ENCODE data around the gene ONECUT1. TPM values are rescaled to one million over a fixed set of nuclear protein-coding genes. Genes with fewer than 3 reads are reported as not detected.

ONECUT1 gene
- total RNA-seq, 1 donor from 2014 or later: 11.0 TPM

GRCh38 chr15:52762621-52763020, 27.5 kb downstream of the ONECUT1 start:
- TF ChIP-seq, protein P1, sequence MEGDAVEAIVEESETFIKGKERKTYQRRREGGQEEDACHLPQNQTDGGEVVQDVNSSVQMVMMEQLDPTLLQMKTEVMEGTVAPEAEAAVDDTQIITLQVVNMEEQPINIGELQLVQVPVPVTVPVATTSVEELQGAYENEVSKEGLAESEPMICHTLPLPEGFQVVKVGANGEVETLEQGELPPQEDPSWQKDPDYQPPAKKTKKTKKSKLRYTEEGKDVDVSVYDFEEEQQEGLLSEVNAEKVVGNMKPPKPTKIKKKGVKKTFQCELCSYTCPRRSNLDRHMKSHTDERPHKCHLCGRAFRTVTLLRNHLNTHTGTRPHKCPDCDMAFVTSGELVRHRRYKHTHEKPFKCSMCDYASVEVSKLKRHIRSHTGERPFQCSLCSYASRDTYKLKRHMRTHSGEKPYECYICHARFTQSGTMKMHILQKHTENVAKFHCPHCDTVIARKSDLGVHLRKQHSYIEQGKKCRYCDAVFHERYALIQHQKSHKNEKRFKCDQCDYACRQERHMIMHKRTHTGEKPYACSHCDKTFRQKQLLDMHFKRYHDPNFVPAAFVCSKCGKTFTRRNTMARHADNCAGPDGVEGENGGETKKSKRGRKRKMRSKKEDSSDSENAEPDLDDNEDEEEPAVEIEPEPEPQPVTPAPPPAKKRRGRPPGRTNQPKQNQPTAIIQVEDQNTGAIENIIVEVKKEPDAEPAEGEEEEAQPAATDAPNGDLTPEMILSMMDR (conservative IDR thresholded peaks at IDR 0.05): no peak
- H3K27me3 Mint-ChIP-seq: peaks cover 75% of the 10 kb centered on the region
- H3K4me1 Mint-ChIP-seq (ENCODE audit: unreplicated experiment): no peaks in the 10 kb centered on the region
- no peak overlapping the region for H3K27ac Mint-ChIP-seq
- no peak overlapping the region for H3K4me3 Mint-ChIP-seq
- DNase-seq (ENCODE audit: extremely low spot score, unreplicated experiment): no peak
- H3K9me3 Mint-ChIP-seq: no peaks in the 10 kb centered on the region
- H3K36me3 Mint-ChIP-seq: no peaks in the 10 kb centered on the region

- no peaks in the 10 kb centered on the region for H3K9me3 Mint-ChIP-seq
- DNase-seq (ENCODE audit: extremely low spot score, unreplicated experiment): no peak
- peaks cover 71% of the 10 kb centered on the region for H3K27me3 Mint-ChIP-seq
- no peaks in the 10 kb centered on the region for H3K36me3 Mint-ChIP-seq
- H3K4me1 Mint-ChIP-seq (ENCODE audit: unreplicated experiment): no peaks in the 10 kb centered on the region
- TF ChIP-seq, protein P1 (conservative IDR thresholded peaks at IDR 0.05): no peak
- H3K4me3 Mint-ChIP-seq: no peak overlapping the region
- H3K27ac Mint-ChIP-seq: no peak overlapping the region
These were observed 29.6 kb downstream of the ONECUT1 start for GRCh38 chr15:52760562-52760961.

GRCh38 chr15:52759969-52760368, 30.2 kb downstream of the ONECUT1 start:
- TF ChIP-seq, protein P1 (conservative IDR thresholded peaks at IDR 0.05): no peak

DNA sequence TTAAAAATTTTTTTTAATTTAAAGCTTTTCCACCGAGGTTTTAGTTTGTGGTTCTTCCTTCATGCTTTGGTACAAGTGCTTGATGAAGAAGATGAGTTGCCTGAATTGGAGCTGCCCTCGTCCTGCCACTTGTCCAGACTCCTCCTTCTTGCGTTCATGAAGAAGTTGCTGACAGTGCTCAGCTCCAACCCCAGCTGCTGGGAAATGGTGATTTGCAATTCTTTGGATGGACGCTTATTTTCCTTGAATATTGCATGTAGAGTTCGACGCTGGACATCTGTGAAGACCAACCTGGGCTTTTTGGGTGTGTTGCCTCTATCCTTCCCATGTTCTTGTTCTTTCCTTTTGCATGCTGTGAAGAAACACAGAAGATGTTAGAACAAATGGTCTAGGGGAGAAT, 32.6 kb downstream of the ONECUT1 start:
- Mint-ChIP-seq H3K27ac (no peak overlapping the region), H3K4me3 (no peak overlapping the region), H3K36me3 (no peaks in the 10 kb centered on the region), H3K9me3 (no peaks in the 10 kb centered on the region), H3K4me1 (ENCODE audit: unreplicated experiment) (no peaks in the 10 kb centered on the region), H3K27me3 (peaks cover 71% of the 10 kb centered on the region)
- DNase-seq (ENCODE audit: extremely low spot score, unreplicated experiment): no peak
- TF ChIP-seq, protein P1 (conservative IDR thresholded peaks at IDR 0.05): no peak

More at GRCh38 chr15:52759969-52760368, 30.2 kb downstream of the ONECUT1 start:
- no peak overlapping the region for H3K27ac Mint-ChIP-seq
- no peaks in the 10 kb centered on the region for H3K4me1 Mint-ChIP-seq (ENCODE audit: unreplicated experiment)
- no peaks in the 10 kb centered on the region for H3K9me3 Mint-ChIP-seq
- H3K4me3 Mint-ChIP-seq: no peak overlapping the region
- DNase-seq (ENCODE audit: extremely low spot score, unreplicated experiment): no peak
- H3K27me3 Mint-ChIP-seq: peaks cover 71% of the 10 kb centered on the region
- no peaks in the 10 kb centered on the region for H3K36me3 Mint-ChIP-seq

GRCh38 chr15:52751522-52751921, 38.6 kb downstream of the ONECUT1 start:
- H3K27ac Mint-ChIP-seq: no peak overlapping the region
- no peaks in the 10 kb centered on the region for H3K4me1 Mint-ChIP-seq (ENCODE audit: unreplicated experiment)
- no peak for DNase-seq (ENCODE audit: extremely low spot score, unreplicated experiment)
- H3K27me3 Mint-ChIP-seq: peaks cover 53% of the 10 kb centered on the region
- H3K4me3 Mint-ChIP-seq: no peak overlapping the region
- TF ChIP-seq, protein P1 (conservative IDR thresholded peaks at IDR 0.05): no peak
- no peaks in the 10 kb centered on the region for H3K36me3 Mint-ChIP-seq
- H3K9me3 Mint-ChIP-seq: no peaks in the 10 kb centered on the region

DNA sequence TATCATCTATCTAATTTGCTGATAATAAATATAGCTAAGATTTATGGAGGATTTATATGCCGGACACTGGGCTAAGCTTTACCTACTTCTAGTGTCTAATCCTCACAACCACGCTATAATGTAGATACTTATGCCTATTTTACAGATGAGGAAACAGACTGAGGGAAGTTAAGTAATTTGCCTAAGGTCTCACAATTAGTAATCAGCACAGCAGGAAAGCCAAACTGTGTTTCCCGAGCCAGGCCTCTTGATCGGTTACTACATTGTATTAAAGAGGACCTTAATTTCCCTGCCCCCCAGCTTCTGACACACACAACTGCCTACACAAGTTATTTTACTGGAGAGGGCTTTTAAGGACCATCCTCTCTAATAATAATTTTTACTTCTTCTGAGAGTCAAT, 40.9 kb downstream of the ONECUT1 start:
- no peak for DNase-seq (ENCODE audit: extremely low spot score, unreplicated experiment)
- Mint-ChIP-seq H3K27ac (no peak overlapping the region), H3K27me3 (peaks cover 55% of the 10 kb centered on the region), H3K9me3 (no peaks in the 10 kb centered on the region), H3K4me1 (ENCODE audit: unreplicated experiment) (no peaks in the 10 kb centered on the region), H3K36me3 (no peaks in the 10 kb centered on the region), H3K4me3 (no peak overlapping the region)
- TF ChIP-seq, protein P1 (conservative IDR thresholded peaks at IDR 0.05): no peak
